Right hindlimb (tissue), 1 donor: ENCODE measurements around the gene POLR3GL.

Source experiments
- DNase-seq: peaks from one replicate; pipeline ENCODE4 v3.0.0-alpha.2; 2018

POLR3GL gene

GRCh38 chr1:145951526-145951925, 13.0 kb upstream of the POLR3GL start:
- DNase-seq, result no peak

- no peak for DNase-seq
Measured at GRCh38 chr1:145952903-145953302, 11.6 kb upstream of the POLR3GL start.

- no peak for DNase-seq
Measured at GRCh38 chr1:145953861-145954260, 10.6 kb upstream of the POLR3GL start.

GRCh38 chr1:145955436-145955835, 9.1 kb upstream of the POLR3GL start:
- peak; percentile 46 for DNase-seq

GRCh38 chr1:145956361-145956760, 8.1 kb upstream of the POLR3GL start:
- DNase-seq, result no peak

- peak; percentile 76 for DNase-seq
Measured at GRCh38 chr1:145956781-145957442, 7.6 kb upstream of the POLR3GL start.

- peak; percentile 97 for DNase-seq
Measured at GRCh38 chr1:145957443-145958319, 6.8 kb upstream of the POLR3GL start, which contains the start of gene LIX1L. Gene LIX1L, minus strand, starts transcription at chr1:145958017. Its CDS starts 90 bp downstream, at chr1:145957927.

- DNase-seq, result no peak
Measured at GRCh38 chr1:145958734-145959133, 5.8 kb upstream of the POLR3GL start.

- no peak for DNase-seq
Measured at GRCh38 chr1:145959333-145959732, 5.2 kb upstream of the POLR3GL start.

- DNase-seq, result no peak
Measured at GRCh38 chr1:145959957-145960467, 4.5 kb upstream of the POLR3GL start.

- peak; percentile 90 for DNase-seq
Measured at GRCh38 chr1:145960468-145961108, 3.9 kb upstream of the POLR3GL start.

- peak; percentile 45 for DNase-seq
Measured at GRCh38 chr1:145961109-145961424, 3.4 kb upstream of the POLR3GL start.

GRCh38 chr1:145961425-145962156, 2.9 kb upstream of the POLR3GL start:
- DNase-seq, result peak; percentile 58

- peak; percentile 65 for DNase-seq
Measured at GRCh38 chr1:145962157-145963102, 2.1 kb upstream of the POLR3GL start.

- DNase-seq, result no peak
Measured at GRCh38 chr1:145963265-145964019, 1.0 kb upstream of the POLR3GL start.

GRCh38 chr1:145965119-145965744, 742 bp downstream of the POLR3GL start:
- no peak for DNase-seq

- DNase-seq, result no peak
Measured at GRCh38 chr1:145967288-145967687, 2.8 kb downstream of the POLR3GL start.

GRCh38 chr1:145972580-145972979, 8.1 kb downstream of the POLR3GL start:
- DNase-seq, result no peak

- no peak for DNase-seq
Measured at GRCh38 chr1:145974721-145975120, 10.2 kb downstream of the POLR3GL start.

- no peak for DNase-seq
Measured at GRCh38 chr1:145975216-145975615, 10.7 kb downstream of the POLR3GL start.
